Measurements from ENCODE around the gene KCNH4. TPM values are rescaled to one million over a fixed set of nuclear protein-coding genes. Genes with fewer than 3 reads are reported as not detected.

Gene KCNH4
- polyA plus RNA-seq, 3 donors, result 0.05 TPM; not detected in 2

- peaks cover 16 to 24% of the 10 kb centered on the region in 2 donors for H3K36me3 Mint-ChIP-seq
- TF ChIP-seq, protein P1, sequence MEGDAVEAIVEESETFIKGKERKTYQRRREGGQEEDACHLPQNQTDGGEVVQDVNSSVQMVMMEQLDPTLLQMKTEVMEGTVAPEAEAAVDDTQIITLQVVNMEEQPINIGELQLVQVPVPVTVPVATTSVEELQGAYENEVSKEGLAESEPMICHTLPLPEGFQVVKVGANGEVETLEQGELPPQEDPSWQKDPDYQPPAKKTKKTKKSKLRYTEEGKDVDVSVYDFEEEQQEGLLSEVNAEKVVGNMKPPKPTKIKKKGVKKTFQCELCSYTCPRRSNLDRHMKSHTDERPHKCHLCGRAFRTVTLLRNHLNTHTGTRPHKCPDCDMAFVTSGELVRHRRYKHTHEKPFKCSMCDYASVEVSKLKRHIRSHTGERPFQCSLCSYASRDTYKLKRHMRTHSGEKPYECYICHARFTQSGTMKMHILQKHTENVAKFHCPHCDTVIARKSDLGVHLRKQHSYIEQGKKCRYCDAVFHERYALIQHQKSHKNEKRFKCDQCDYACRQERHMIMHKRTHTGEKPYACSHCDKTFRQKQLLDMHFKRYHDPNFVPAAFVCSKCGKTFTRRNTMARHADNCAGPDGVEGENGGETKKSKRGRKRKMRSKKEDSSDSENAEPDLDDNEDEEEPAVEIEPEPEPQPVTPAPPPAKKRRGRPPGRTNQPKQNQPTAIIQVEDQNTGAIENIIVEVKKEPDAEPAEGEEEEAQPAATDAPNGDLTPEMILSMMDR (IDR thresholded peaks at IDR 0.05), result no peak
- no peaks in the 10 kb centered on the region for H3K27me3 Mint-ChIP-seq (ENCODE audit: low read depth in 3 of 3)
These were observed 11.5 kb upstream of the KCNH4 start for GRCh38 chr17:42192189-42193126.

DNA sequence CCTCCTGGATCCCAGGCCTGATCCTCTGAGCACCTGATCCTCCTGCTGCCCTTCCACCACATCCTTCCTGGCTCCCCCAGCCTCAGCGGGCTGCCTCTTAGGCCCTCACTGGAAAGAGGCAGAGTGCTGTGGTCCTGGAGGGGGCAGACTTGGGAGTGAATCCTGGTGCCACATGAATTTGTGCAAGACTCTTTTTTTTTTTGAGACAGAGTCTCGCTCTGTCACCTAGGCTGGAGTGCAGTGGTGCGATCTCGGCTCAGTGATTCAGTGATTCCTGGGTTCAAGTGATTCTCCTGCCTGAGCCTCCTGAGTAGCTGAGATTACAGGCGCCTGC is 10.3 kb upstream of the KCNH4 start:
- WGBS (ENCODE audit: insufficient coverage), result 91% methylated on average over 4 of the region's 5 CpGs
- peaks cover 6% of the 10 kb centered on the region for H3K79me2 ChIP-seq (ENCODE audit: insufficient read depth, low read length)
- peaks cover 0 to 2% (median 0%) of the 10 kb centered on the region in 7 donors for H3K9me3 Mint-ChIP-seq
- no peak overlapping the region for H3K4me3 ChIP-seq (replicated peaks in 1 of 3; ENCODE audit: low read depth in 2 of 3, low read length in 3 of 3)
- peaks cover 56 to 63% of the 10 kb centered on the region in 2 donors for H3K4me1 ChIP-seq (ENCODE audit: control insufficient read depth in 1 of 2, insufficient read depth in 2 of 2, low read length in 2 of 2)
- H3K4me2 ChIP-seq (replicated peaks; ENCODE audit: extremely low read depth, low read length, poor library complexity, severe bottlenecking), result no peak overlapping the region
- H3K9me3 ChIP-seq (replicated peaks in 1 of 2; ENCODE audit: control insufficient read depth in 1 of 2, insufficient read depth in 1 of 2, low read length in 2 of 2), result no peaks in the 10 kb centered on the region
- H3K4me3 Mint-ChIP-seq, result no peak overlapping the region
- no peaks in the 10 kb centered on the region for H3K27me3 ChIP-seq (ENCODE audit: control insufficient read depth in 2 of 2, insufficient read depth in 2 of 2, low read length in 2 of 2)
- intact Hi-C loops (cut with micrococcal nuclease), result no loop called here
- DNase-seq, result no peak
- no peak overlapping the region for H2AFZ ChIP-seq (ENCODE audit: insufficient read depth, low read depth, low read length, poor library complexity, severe bottlenecking)
- no peaks in the 10 kb centered on the region for H4K20me1 ChIP-seq (ENCODE audit: insufficient read depth, low read length)
- H3K9ac ChIP-seq (ENCODE audit: insufficient read depth, low read length, poor library complexity, severe bottlenecking), result no peak overlapping the region
- H3K27ac ChIP-seq (ENCODE audit: low read depth in 1 of 2, low read length in 2 of 2), result no peak overlapping the region
- TF ChIP-seq, protein P1 (IDR thresholded peaks at IDR 0.05), result no peak
- peaks cover 13 to 18% of the 10 kb centered on the region in 2 donors for H3K36me3 ChIP-seq (replicated peaks in 1 of 2; ENCODE audit: control insufficient read depth in 1 of 2, insufficient read depth in 2 of 2, low read length in 2 of 2)
- no peak overlapping the region for H3K27ac Mint-ChIP-seq
- H3K4me1 Mint-ChIP-seq, result peaks cover 56% of the 10 kb centered on the region
- no peaks in the 10 kb centered on the region for H3K27me3 Mint-ChIP-seq (ENCODE audit: low read depth in 3 of 3)
- peaks cover 16 to 24% of the 10 kb centered on the region in 2 donors for H3K36me3 Mint-ChIP-seq

More at GRCh38 chr17:42192189-42193126, 11.5 kb upstream of the KCNH4 start:
- intact Hi-C loops (cut with micrococcal nuclease), result no loop called here
- 93% methylated on average over 23 of the region's 23 CpGs for WGBS (ENCODE audit: insufficient coverage)
- peaks cover 49 to 52% of the 10 kb centered on the region in 2 donors for H3K4me1 ChIP-seq (ENCODE audit: control insufficient read depth in 1 of 2, insufficient read depth in 2 of 2, low read length in 2 of 2)
- H3K27ac Mint-ChIP-seq, result peak overlapping the region in 3 of 7 donors; percentile 37 to 92 (median 71)
- no peak overlapping the region for H2AFZ ChIP-seq (ENCODE audit: insufficient read depth, low read depth, low read length, poor library complexity, severe bottlenecking)
- H3K4me2 ChIP-seq (replicated peaks; ENCODE audit: extremely low read depth, low read length, poor library complexity, severe bottlenecking), result peak overlapping the region; percentile 86
- no peaks in the 10 kb centered on the region for H3K9me3 ChIP-seq (replicated peaks in 1 of 2; ENCODE audit: control insufficient read depth in 1 of 2, insufficient read depth in 1 of 2, low read length in 2 of 2)
- DNase-seq, result no peak
- H3K27ac ChIP-seq (ENCODE audit: low read depth in 1 of 2, low read length in 2 of 2), result peak overlapping the region; percentile 17 to 31
- H3K9ac ChIP-seq (ENCODE audit: insufficient read depth, low read length, poor library complexity, severe bottlenecking), result peak overlapping the region; percentile 67
- H3K79me2 ChIP-seq (ENCODE audit: insufficient read depth, low read length), result peaks cover 6% of the 10 kb centered on the region
- H4K20me1 ChIP-seq (ENCODE audit: insufficient read depth, low read length), result no peaks in the 10 kb centered on the region
- H3K4me1 Mint-ChIP-seq, result peaks cover 47% of the 10 kb centered on the region
- peaks cover 0 to 2% (median 0%) of the 10 kb centered on the region in 7 donors for H3K9me3 Mint-ChIP-seq
- H3K4me3 Mint-ChIP-seq, result no peak overlapping the region
- no peaks in the 10 kb centered on the region for H3K27me3 ChIP-seq (ENCODE audit: control insufficient read depth in 2 of 2, insufficient read depth in 2 of 2, low read length in 2 of 2)
- H3K36me3 ChIP-seq (replicated peaks in 1 of 2; ENCODE audit: control insufficient read depth in 1 of 2, insufficient read depth in 2 of 2, low read length in 2 of 2), result peaks cover 13 to 18% of the 10 kb centered on the region in 2 donors
- H3K4me3 ChIP-seq (replicated peaks in 1 of 3; ENCODE audit: low read depth in 2 of 3, low read length in 3 of 3), result peak overlapping the region in 1 of 3 experiments; percentile 88

Measured in CD14-positive monocyte (primary cell).